ENCODE data around the gene IQSEC1. TPM values are rescaled to one million over a fixed set of nuclear protein-coding genes. Genes with fewer than 3 reads are reported as not detected.

The IQSEC1 gene
- total and polyA plus RNA-seq, 2 donors (not counting 1 experiment from before 2014, with no cell fraction given) = 4.3 to 18.2 TPM

DNA sequence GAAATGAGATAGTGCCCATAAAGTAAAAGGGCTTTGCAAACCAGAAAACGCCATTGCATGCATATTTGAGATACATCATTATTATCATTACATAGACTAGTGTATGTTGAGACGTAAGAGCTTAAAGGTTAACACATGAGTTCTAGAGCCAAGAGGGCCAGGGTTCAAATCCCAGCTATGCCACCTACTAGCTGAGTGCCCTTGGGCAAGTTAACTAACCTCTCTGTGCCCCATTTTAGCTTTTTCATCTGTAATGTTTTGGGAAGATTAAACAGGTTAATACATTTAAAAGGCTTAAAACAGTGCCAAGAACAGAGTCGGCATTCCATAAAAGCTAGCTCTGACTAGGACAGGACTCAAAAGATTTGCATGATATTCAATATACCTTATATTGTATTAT lies 22.8 kb downstream of the IQSEC1 start:
- TF ChIP-seq, protein P1, sequence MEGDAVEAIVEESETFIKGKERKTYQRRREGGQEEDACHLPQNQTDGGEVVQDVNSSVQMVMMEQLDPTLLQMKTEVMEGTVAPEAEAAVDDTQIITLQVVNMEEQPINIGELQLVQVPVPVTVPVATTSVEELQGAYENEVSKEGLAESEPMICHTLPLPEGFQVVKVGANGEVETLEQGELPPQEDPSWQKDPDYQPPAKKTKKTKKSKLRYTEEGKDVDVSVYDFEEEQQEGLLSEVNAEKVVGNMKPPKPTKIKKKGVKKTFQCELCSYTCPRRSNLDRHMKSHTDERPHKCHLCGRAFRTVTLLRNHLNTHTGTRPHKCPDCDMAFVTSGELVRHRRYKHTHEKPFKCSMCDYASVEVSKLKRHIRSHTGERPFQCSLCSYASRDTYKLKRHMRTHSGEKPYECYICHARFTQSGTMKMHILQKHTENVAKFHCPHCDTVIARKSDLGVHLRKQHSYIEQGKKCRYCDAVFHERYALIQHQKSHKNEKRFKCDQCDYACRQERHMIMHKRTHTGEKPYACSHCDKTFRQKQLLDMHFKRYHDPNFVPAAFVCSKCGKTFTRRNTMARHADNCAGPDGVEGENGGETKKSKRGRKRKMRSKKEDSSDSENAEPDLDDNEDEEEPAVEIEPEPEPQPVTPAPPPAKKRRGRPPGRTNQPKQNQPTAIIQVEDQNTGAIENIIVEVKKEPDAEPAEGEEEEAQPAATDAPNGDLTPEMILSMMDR (conservative IDR thresholded peaks at IDR 0.05 in 1 of 2, IDR thresholded peaks at IDR 0.05 in 1 of 2; ENCODE audit: low read depth in 1 of 2, low read length in 2 of 2) = no peak
- TF ChIP-seq EZH2 (IDR thresholded peaks at IDR 0.05; ENCODE audit: low read length, missing control alignments) = no peak
- no peak overlapping the region for H3K4me2 ChIP-seq (ENCODE audit: extremely low read depth, insufficient read depth, low read length)
- no peaks in the 10 kb centered on the region for H4K20me1 ChIP-seq (ENCODE audit: control insufficient read depth, extremely low read depth, insufficient read depth, low read length)
- no peak overlapping the region for H3K4me3 ChIP-seq (replicated peaks in 1 of 4; ENCODE audit: control extremely low read depth in 1 of 4, insufficient read depth in 1 of 4, low read depth in 3 of 4, low read length in 4 of 4)
- no peak overlapping the region for H3K27ac ChIP-seq (ENCODE audit: insufficient read depth, low read length)
- no peaks in the 10 kb centered on the region for H3K36me3 ChIP-seq (ENCODE audit: control insufficient read depth, insufficient read depth, low read length)
- H3K27me3 ChIP-seq (ENCODE audit: control insufficient read depth, insufficient read depth, low read length) = peaks cover 2% of the 10 kb centered on the region
- DNase-seq (ENCODE audit: low read depth in 2 of 2) = no peak
- no peak overlapping the region for H2AFZ ChIP-seq (ENCODE audit: low read length)
- no peaks in the 10 kb centered on the region for H3K4me1 ChIP-seq (ENCODE audit: control insufficient read depth, extremely low read depth, insufficient read depth, low read length)
- no peaks in the 10 kb centered on the region for H3K79me2 ChIP-seq (ENCODE audit: control insufficient read depth, insufficient read depth, low read length)
- H3K9ac ChIP-seq (ENCODE audit: insufficient read depth, low read length) = no peak overlapping the region
- no peaks in the 10 kb centered on the region for H3K9me3 ChIP-seq (ENCODE audit: control insufficient read depth, insufficient read depth, low read depth, low read length)

DNA sequence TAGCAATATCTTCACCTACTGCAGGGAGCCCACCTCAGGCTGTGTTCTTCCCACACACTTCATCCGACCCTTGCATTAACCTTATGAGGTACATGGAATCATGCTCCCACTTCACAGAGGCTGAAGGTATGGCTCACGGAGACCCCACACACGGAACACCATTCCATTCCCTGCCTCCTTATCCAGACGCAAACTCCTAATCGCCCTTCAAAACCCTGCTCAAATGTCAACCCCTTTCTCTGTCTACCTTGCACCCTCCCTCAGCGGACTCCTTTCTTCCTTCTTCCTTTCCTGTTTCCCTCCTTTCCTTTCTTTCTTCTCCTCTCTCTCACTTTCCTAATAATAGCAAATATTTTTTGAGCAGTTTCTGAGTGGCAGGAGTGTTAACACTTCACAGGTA lies 23.8 kb downstream of the IQSEC1 start:
- Histone ChIP-seq H4K20me1 (ENCODE audit: control insufficient read depth, extremely low read depth, insufficient read depth, low read length) (no peaks in the 10 kb centered on the region), H2AFZ (ENCODE audit: low read length) (no peak overlapping the region), H3K4me3 (replicated peaks in 1 of 4; ENCODE audit: control extremely low read depth in 1 of 4, insufficient read depth in 1 of 4, low read depth in 3 of 4, low read length in 4 of 4) (no peak overlapping the region)

DNA sequence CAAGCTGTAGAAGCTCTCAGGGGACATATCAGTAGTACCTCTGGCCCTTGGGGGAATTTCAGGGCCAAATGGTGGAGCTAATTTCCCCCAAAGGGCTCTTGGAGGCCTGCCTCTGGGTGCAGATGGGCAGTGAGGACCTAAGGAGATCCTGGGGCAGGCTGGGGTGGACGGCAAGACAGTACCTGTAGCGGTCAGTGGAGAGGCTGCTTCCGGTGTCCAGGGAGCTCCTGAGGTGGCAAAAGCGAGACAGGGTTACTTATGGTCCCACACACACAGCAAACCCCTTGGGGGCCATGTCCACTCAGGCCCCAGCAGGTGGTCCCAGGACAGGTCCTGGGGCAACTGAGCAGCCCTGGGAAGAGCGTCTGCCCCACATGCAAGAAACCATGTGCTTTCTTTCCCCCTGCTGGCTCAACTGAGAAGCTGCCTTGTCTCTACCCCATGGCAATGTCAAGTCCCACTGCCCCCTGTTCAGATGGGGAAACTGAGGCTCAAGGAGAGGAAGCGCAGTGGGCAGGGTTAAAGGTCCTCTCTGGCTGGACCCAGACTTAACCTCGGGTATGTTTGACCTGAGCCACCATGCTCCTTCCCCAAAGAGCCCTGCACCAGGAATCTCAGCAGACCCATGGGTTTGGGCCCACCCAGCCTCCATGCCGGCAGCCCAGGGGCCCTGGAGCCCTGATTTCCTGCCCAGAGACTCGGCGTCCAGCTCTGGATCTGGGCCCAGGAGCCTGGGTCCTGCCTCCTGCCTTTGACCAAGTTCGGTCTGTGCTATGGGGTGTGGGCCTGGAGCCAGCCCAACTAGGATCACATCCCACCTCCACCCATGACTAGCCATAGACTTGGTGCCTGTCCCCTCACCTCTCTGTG lies 25.7 kb downstream of the IQSEC1 start:
- Histone ChIP-seq H3K36me3 (ENCODE audit: control insufficient read depth, insufficient read depth, low read length) (no peaks in the 10 kb centered on the region), H3K9ac (ENCODE audit: insufficient read depth, low read length) (no peak overlapping the region), H3K4me2 (ENCODE audit: extremely low read depth, insufficient read depth, low read length) (no peak overlapping the region), H3K27me3 (ENCODE audit: control insufficient read depth, insufficient read depth, low read length) (peaks cover 2% of the 10 kb centered on the region), H3K4me3 (replicated peaks in 1 of 4; ENCODE audit: control extremely low read depth in 1 of 4, insufficient read depth in 1 of 4, low read depth in 3 of 4, low read length in 4 of 4) (no peak overlapping the region), H4K20me1 (ENCODE audit: control insufficient read depth, extremely low read depth, insufficient read depth, low read length) (no peaks in the 10 kb centered on the region), H2AFZ (ENCODE audit: low read length) (no peak overlapping the region), H3K9me3 (ENCODE audit: control insufficient read depth, insufficient read depth, low read depth, low read length) (no peaks in the 10 kb centered on the region), H3K79me2 (ENCODE audit: control insufficient read depth, insufficient read depth, low read length) (no peaks in the 10 kb centered on the region), H3K4me1 (ENCODE audit: control insufficient read depth, extremely low read depth, insufficient read depth, low read length) (no peaks in the 10 kb centered on the region), H3K27ac (ENCODE audit: insufficient read depth, low read length) (no peak overlapping the region)
- no peak for DNase-seq (ENCODE audit: low read depth in 2 of 2)
- no peak for TF ChIP-seq EZH2 (IDR thresholded peaks at IDR 0.05; ENCODE audit: low read length, missing control alignments)
- TF ChIP-seq, protein P1 (conservative IDR thresholded peaks at IDR 0.05 in 1 of 2, IDR thresholded peaks at IDR 0.05 in 1 of 2; ENCODE audit: low read depth in 1 of 2, low read length in 2 of 2) = peak in 1 of 2 donors; percentile 17

More for the DNA sequence above, 23.8 kb downstream of the IQSEC1 start:
- TF ChIP-seq, protein P1 (conservative IDR thresholded peaks at IDR 0.05 in 1 of 2, IDR thresholded peaks at IDR 0.05 in 1 of 2; ENCODE audit: low read depth in 1 of 2, low read length in 2 of 2) = no peak
- TF ChIP-seq EZH2 (IDR thresholded peaks at IDR 0.05; ENCODE audit: low read length, missing control alignments) = no peak
- Histone ChIP-seq H3K79me2 (ENCODE audit: control insufficient read depth, insufficient read depth, low read length) (no peaks in the 10 kb centered on the region), H3K9me3 (ENCODE audit: control insufficient read depth, insufficient read depth, low read depth, low read length) (no peaks in the 10 kb centered on the region), H3K27ac (ENCODE audit: insufficient read depth, low read length) (no peak overlapping the region), H3K4me1 (ENCODE audit: control insufficient read depth, extremely low read depth, insufficient read depth, low read length) (no peaks in the 10 kb centered on the region), H3K27me3 (ENCODE audit: control insufficient read depth, insufficient read depth, low read length) (peaks cover 2% of the 10 kb centered on the region), H3K36me3 (ENCODE audit: control insufficient read depth, insufficient read depth, low read length) (no peaks in the 10 kb centered on the region), H3K9ac (ENCODE audit: insufficient read depth, low read length) (no peak overlapping the region), H3K4me2 (ENCODE audit: extremely low read depth, insufficient read depth, low read length) (no peak overlapping the region)
- DNase-seq (ENCODE audit: low read depth in 2 of 2) = no peak
